CD4-positive, CD25-positive, alpha-beta regulatory T cell (primary cell): ENCODE results near the gene APBA2. TPM values are rescaled to one million over a fixed set of nuclear protein-coding genes. Genes with fewer than 3 reads are reported as not detected.

Experiments used
- ATAC-seq, 2 donors: fragments of 150-1000 bp; cut with Tn5 transposase; one replicate each; pipeline ENCODE4 v1.10.0; 2021; ENCODE audit warnings: low read depth in 2 of 2, moderate number of reproducible peaks in 2 of 2, moderate library complexity in 1 of 2
- DNase-seq, 3 donors: peaks; one replicate each; pipeline versions ENCODE4 v3.0.0 to v3.0.0-alpha.2; 2012 to 2022; ENCODE audit warnings: mixed read lengths in 1 of 3
- H3K27ac ChIP-seq: one replicate; pipeline ENCODE4 v1.7.0; 2013; ENCODE audit warnings: mild to moderate bottlenecking, low read length; ENCODE audit not compliant: insufficient read depth, poor library complexity, severe bottlenecking
- H3K27me3 ChIP-seq: one replicate; pipeline ENCODE4 v1.7.0; 2013; ENCODE audit warnings: low read length; ENCODE audit not compliant: control insufficient read depth, insufficient read depth
- H3K36me3 ChIP-seq: one replicate; pipeline ENCODE4 v1.7.0; 2013; ENCODE audit warnings: mild to moderate bottlenecking, low read length, moderate library complexity; ENCODE audit not compliant: control insufficient read depth, insufficient read depth
- H3K4me1 ChIP-seq: 2 replicates; pipeline ENCODE4 v1.7.0; 2013; ENCODE audit warnings: mild to moderate bottlenecking, low read length; ENCODE audit not compliant: insufficient read depth, control insufficient read depth, poor library complexity, severe bottlenecking
- H3K4me3 ChIP-seq: one replicate; pipeline ENCODE4 v1.7.0; 2013; ENCODE audit warnings: low read depth, mild to moderate bottlenecking, low read length, moderate library complexity
- H3K9me3 ChIP-seq, 2 experiments: 1 replicate in 1 of 2; 2 replicates in 1 of 2; pipeline ENCODE4 v1.7.0; 2013; ENCODE audit warnings: low read length in 2 of 2, mild to moderate bottlenecking in 1 of 2, moderate library complexity in 1 of 2; ENCODE audit not compliant: control insufficient read depth in 2 of 2
- H3K27ac Mint-ChIP-seq, 3 donors: one replicate each; pipeline ENCODE4 v1.8.0; 2020 to 2022; ENCODE audit warnings: mild to moderate bottlenecking in 3 of 3, mixed read lengths in 3 of 3, moderate library complexity in 2 of 3
- H3K27me3 Mint-ChIP-seq: one replicate; pipeline ENCODE4 v1.8.0; 2022; ENCODE audit warnings: mild to moderate bottlenecking, mixed read lengths
- H3K36me3 Mint-ChIP-seq: one replicate; pipeline ENCODE4 v1.8.0; 2020; ENCODE audit warnings: mixed read lengths
- H3K4me1 Mint-ChIP-seq, 4 donors: one replicate each; pipeline ENCODE4 v1.8.0; 2020 to 2022; ENCODE audit warnings: mixed read lengths in 4 of 4, mild to moderate bottlenecking in 1 of 4
- H3K4me3 Mint-ChIP-seq, 4 donors: one replicate each; pipeline ENCODE4 v1.8.0; 2020 to 2022; ENCODE audit warnings: mild to moderate bottlenecking in 4 of 4, mixed read lengths in 4 of 4, moderate library complexity in 3 of 4
- H3K9me3 Mint-ChIP-seq, 7 donors: one replicate each; pipeline ENCODE4 v1.8.0; 2020 to 2022; ENCODE audit warnings: mixed read lengths in 7 of 7, mild to moderate bottlenecking in 3 of 7, moderate library complexity in 2 of 7
- polyA plus RNA-seq, 4 donors: library from polyadenylated mRNA; unstranded; fragments of 300-500 nt; fragmentation: Illumina TruSeq; gene quantifications; one replicate each; pipeline ENCODE4 v1.2.3, GENCODE V29; 2021
- total RNA-seq: library from RNA; stranded (reverse); gene quantifications from one replicate; pipeline ENCODE4 v1.2.3, GENCODE V29; 2022

The APBA2 gene
- total and polyA plus RNA-seq, 5 donors from 2014 or later, result 8.6 to 24.2 (median 13.9) TPM

- no peak overlapping the region for H3K4me3 Mint-ChIP-seq
- peaks cover 0 to 12% (median 3%) of the 10 kb centered on the region in 4 donors for H3K4me1 Mint-ChIP-seq
Measured at GRCh38 chr15:29111705-29112281, 226.0 kb downstream of the APBA2 start.

GRCh38 chr15:29113336-29114220, 227.8 kb downstream of the APBA2 start:
- Mint-ChIP-seq H3K4me3 (peak overlapping the region in 2 of 4 donors; percentile 17 to 30), H3K4me1 (peaks cover 0 to 12% (median 3%) of the 10 kb centered on the region in 4 donors), H3K9me3 (peaks cover 0 to 1% (median 0%) of the 10 kb centered on the region in 7 donors), H3K27me3 (no peaks in the 10 kb centered on the region), H3K27ac (no peak overlapping the region), H3K36me3 (peaks cover 7% of the 10 kb centered on the region)
- no peaks in the 10 kb centered on the region for H3K36me3 ChIP-seq
- no peak overlapping the region for H3K4me3 ChIP-seq
- ATAC-seq (no peak), DNase-seq (no peak)
- no peaks in the 10 kb centered on the region for H3K27me3 ChIP-seq
- no peaks in the 10 kb centered on the region for H3K9me3 ChIP-seq
- H3K4me1 ChIP-seq, result no peaks in the 10 kb centered on the region
- no peak overlapping the region for H3K27ac ChIP-seq

More at GRCh38 chr15:29111705-29112281, 226.0 kb downstream of the APBA2 start:
- H3K36me3 Mint-ChIP-seq, result peaks cover 9% of the 10 kb centered on the region
- H3K27me3 Mint-ChIP-seq, result no peaks in the 10 kb centered on the region
- Histone ChIP-seq H3K4me3 (no peak overlapping the region), H3K27me3 (no peaks in the 10 kb centered on the region), H3K27ac (no peak overlapping the region), H3K36me3 (no peaks in the 10 kb centered on the region), H3K9me3 (no peaks in the 10 kb centered on the region), H3K4me1 (no peaks in the 10 kb centered on the region)
- no peak for DNase-seq
- H3K27ac Mint-ChIP-seq, result no peak overlapping the region
- ATAC-seq, result no peak
- H3K9me3 Mint-ChIP-seq, result peaks cover 0 to 1% (median 0%) of the 10 kb centered on the region in 7 donors

- Mint-ChIP-seq H3K9me3 (peaks cover 0 to 1% (median 0%) of the 10 kb centered on the region in 7 donors), H3K4me1 (peaks cover 0 to 12% (median 3%) of the 10 kb centered on the region in 4 donors), H3K36me3 (peaks cover 4% of the 10 kb centered on the region), H3K27ac (peak overlapping the region in 2 of 3 donors; percentile 38 to 60), H3K4me3 (peak overlapping the region in 2 of 4 donors; percentile 58 to 63), H3K27me3 (no peaks in the 10 kb centered on the region)
- Histone ChIP-seq H3K36me3 (no peaks in the 10 kb centered on the region), H3K27ac (no peak overlapping the region), H3K27me3 (no peaks in the 10 kb centered on the region), H3K4me3 (no peak overlapping the region), H3K9me3 (no peaks in the 10 kb centered on the region), H3K4me1 (no peaks in the 10 kb centered on the region)
- no peak for DNase-seq
- ATAC-seq, result peak in 1 of 2 donors; percentile 24
Measured at GRCh38 chr15:29114221-29115092, 228.7 kb downstream of the APBA2 start.

- peaks cover 4% of the 10 kb centered on the region for H3K36me3 Mint-ChIP-seq
- ATAC-seq (no peak), DNase-seq (no peak)
- H3K4me3 Mint-ChIP-seq, result peak overlapping the region in 1 of 4 donors; percentile 81
- H3K4me1 Mint-ChIP-seq, result peaks cover 0 to 12% (median 3%) of the 10 kb centered on the region in 4 donors
- H3K27ac Mint-ChIP-seq, result peak overlapping the region in 2 of 3 donors; percentile 60
- H3K27me3 Mint-ChIP-seq, result no peaks in the 10 kb centered on the region
- H3K36me3 ChIP-seq, result no peaks in the 10 kb centered on the region
- H3K27ac ChIP-seq, result no peak overlapping the region
- peaks cover 0 to 1% (median 0%) of the 10 kb centered on the region in 7 donors for H3K9me3 Mint-ChIP-seq
- H3K4me3 ChIP-seq, result no peak overlapping the region
- no peaks in the 10 kb centered on the region for H3K4me1 ChIP-seq
- H3K9me3 ChIP-seq, result no peaks in the 10 kb centered on the region
- H3K27me3 ChIP-seq, result no peaks in the 10 kb centered on the region
Measured at GRCh38 chr15:29115093-29115991, 229.6 kb downstream of the APBA2 start.

GRCh38 chr15:29116970-29117700, 231.4 kb downstream of the APBA2 start:
- ATAC-seq (no peak), DNase-seq (no peak)
- Mint-ChIP-seq H3K4me1 (peaks cover 0 to 12% (median 3%) of the 10 kb centered on the region in 4 donors), H3K4me3 (no peak overlapping the region), H3K27ac (no peak overlapping the region), H3K9me3 (no peaks in the 10 kb centered on the region), H3K36me3 (peaks cover 4% of the 10 kb centered on the region), H3K27me3 (no peaks in the 10 kb centered on the region)
- no peaks in the 10 kb centered on the region for H3K4me1 ChIP-seq
- H3K4me3 ChIP-seq, result no peak overlapping the region
- H3K36me3 ChIP-seq, result no peaks in the 10 kb centered on the region
- no peak overlapping the region for H3K27ac ChIP-seq
- no peaks in the 10 kb centered on the region for H3K27me3 ChIP-seq
- H3K9me3 ChIP-seq, result no peaks in the 10 kb centered on the region

- Mint-ChIP-seq H3K27ac (no peak overlapping the region), H3K36me3 (peaks cover under 1% of the 10 kb centered on the region), H3K9me3 (no peaks in the 10 kb centered on the region), H3K4me3 (no peak overlapping the region), H3K4me1 (peaks cover 0 to 12% (median 3%) of the 10 kb centered on the region in 4 donors), H3K27me3 (no peaks in the 10 kb centered on the region)
- DNase-seq, result no peak
- Histone ChIP-seq H3K36me3 (no peaks in the 10 kb centered on the region), H3K4me1 (no peaks in the 10 kb centered on the region), H3K9me3 (no peaks in the 10 kb centered on the region), H3K27me3 (no peaks in the 10 kb centered on the region), H3K4me3 (no peak overlapping the region), H3K27ac (no peak overlapping the region)
- no peak for ATAC-seq
Measured at GRCh38 chr15:29117778-29118177, 232.0 kb downstream of the APBA2 start.
